AG04450 (cell line): ENCODE results near the gene DECR2. TPM values are rescaled to one million over a fixed set of nuclear protein-coding genes. Genes with fewer than 3 reads are reported as not detected.

Source experiments
- CTCF ChIA-PET: fragments of 300-600, 350-600 bp; formaldehyde crosslinking; extraction: SDS; loops from one replicate; lab custom pipeline; 2022; ENCODE audit warnings: antibody characterized with exemption, inconsistent platforms; lab: Charles Lee
- POLR2A ChIA-PET: fragments of 350-600 bp; formaldehyde crosslinking; extraction: SDS; loops from one replicate; lab custom pipeline; 2021; ENCODE audit warnings: antibody characterized with exemption, inconsistent platforms; lab: Yijun Ruan, JAX
- DNase-seq: peaks from one replicate; pipeline ENCODE4 v3.0.0-alpha.2; 2011; ENCODE audit warnings: low read depth, low spot score
- H3K27ac ChIP-seq: one replicate; pipeline ENCODE4 v1.5.1; 2012; ENCODE audit warnings: low read depth, low read length, control low read depth
- H3K27me3 ChIP-seq: one replicate; pipeline ENCODE4 v1.6.0; 2012; ENCODE audit warnings: low read length; ENCODE audit not compliant: control insufficient read depth, insufficient read depth
- H3K4me3 ChIP-seq: 2 replicates; pipeline ENCODE4 v1.5.1; 2011; ENCODE audit warnings: mild to moderate bottlenecking, low read depth, low read length, control low read depth
- H3K9me3 ChIP-seq: 2 replicates; pipeline ENCODE4 v1.5.1; 2012; ENCODE audit warnings: low read length; ENCODE audit not compliant: control insufficient read depth, insufficient read depth
- polyA plus RNA-seq: library from polyadenylated mRNA; depleted of rRNA; stranded (reverse); fragments of >200 nt; gene quantifications from 2 replicates; pipeline ENCODE4 v1.2.3, GENCODE V29; 2011
- TF ChIP-seq, protein P1 (sequence below): IDR thresholded peaks from 2 replicates; pipeline ENCODE4 v1.5.1; 2011; ENCODE audit warnings: low read depth, low read length, control low read depth, inconsistent platforms

DECR2 gene
- polyA plus RNA-seq, 1 experiment: 11.6 TPM

DNA sequence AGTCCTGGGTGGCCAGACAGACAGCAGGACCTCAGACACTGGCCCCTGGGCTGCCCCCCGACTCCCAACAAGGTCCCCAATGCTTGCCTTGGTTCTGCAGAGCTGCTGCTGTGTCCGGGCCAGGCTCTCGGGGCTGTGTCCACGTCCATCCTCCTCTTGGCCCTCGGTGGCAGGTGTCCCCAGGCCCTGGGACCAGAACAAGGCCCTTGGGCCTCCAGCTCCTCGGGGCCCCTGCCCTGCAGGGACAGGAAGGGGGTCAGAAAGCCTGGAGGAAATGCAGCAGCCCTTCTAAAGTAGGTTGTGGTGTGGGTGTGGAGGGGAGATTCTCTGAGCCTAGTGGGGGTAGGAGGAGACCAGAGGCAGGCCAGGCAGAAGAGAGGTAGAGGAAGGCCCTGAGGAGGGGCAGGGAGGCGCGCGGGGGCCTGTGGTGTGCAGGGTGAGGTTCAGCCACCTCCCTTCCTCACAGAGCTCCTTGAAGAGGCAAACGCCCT, 46.7 kb upstream of the DECR2 start:
- no peaks in the 10 kb centered on the region for H3K27me3 ChIP-seq
- TF ChIP-seq, protein P1, sequence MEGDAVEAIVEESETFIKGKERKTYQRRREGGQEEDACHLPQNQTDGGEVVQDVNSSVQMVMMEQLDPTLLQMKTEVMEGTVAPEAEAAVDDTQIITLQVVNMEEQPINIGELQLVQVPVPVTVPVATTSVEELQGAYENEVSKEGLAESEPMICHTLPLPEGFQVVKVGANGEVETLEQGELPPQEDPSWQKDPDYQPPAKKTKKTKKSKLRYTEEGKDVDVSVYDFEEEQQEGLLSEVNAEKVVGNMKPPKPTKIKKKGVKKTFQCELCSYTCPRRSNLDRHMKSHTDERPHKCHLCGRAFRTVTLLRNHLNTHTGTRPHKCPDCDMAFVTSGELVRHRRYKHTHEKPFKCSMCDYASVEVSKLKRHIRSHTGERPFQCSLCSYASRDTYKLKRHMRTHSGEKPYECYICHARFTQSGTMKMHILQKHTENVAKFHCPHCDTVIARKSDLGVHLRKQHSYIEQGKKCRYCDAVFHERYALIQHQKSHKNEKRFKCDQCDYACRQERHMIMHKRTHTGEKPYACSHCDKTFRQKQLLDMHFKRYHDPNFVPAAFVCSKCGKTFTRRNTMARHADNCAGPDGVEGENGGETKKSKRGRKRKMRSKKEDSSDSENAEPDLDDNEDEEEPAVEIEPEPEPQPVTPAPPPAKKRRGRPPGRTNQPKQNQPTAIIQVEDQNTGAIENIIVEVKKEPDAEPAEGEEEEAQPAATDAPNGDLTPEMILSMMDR: no peak
- H3K9me3 ChIP-seq: no peaks in the 10 kb centered on the region; the same call in 1 of the 2 replicates
- H3K4me3 ChIP-seq: no peak overlapping the region
- CTCF ChIA-PET: no interaction called here
- no peak overlapping the region for H3K27ac ChIP-seq
- no peak for DNase-seq
- POLR2A ChIA-PET: no interaction called here

DNA sequence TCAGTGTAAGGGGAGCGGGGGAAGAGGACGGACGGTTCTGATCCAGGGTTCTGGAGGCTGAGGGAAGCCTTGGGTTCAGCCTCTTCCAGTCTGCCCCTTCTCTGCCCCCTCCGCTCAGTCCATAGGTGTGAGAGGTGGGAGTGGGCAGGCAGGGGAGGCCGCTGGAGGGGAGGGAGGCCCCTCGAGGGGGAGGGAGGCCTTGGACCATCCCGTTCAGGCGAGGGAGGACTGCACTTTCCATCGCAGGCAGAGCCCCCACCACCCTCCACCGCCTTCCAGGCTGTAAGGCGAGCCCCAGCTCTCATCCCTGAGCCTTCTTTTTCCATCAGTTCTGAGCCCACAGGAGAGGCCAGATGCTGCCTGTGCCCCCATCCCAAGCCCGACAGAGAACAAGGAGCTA, 44.9 kb upstream of the DECR2 start:
- Histone ChIP-seq H3K9me3 (no peaks in the 10 kb centered on the region; the same call in 1 of the 2 replicates), H3K4me3 (no peak overlapping the region), H3K27ac (no peak overlapping the region), H3K27me3 (no peaks in the 10 kb centered on the region)
- ChIA-PET POLR2A (no interaction called here), CTCF (interaction anchor here (1.5 kb wide), 1 partner anchor 250 kb away, joined by 3 read pairs; no protein-coding TSS in a partner anchor)
- no peak for DNase-seq
- TF ChIP-seq, protein P1: no peak

DNA sequence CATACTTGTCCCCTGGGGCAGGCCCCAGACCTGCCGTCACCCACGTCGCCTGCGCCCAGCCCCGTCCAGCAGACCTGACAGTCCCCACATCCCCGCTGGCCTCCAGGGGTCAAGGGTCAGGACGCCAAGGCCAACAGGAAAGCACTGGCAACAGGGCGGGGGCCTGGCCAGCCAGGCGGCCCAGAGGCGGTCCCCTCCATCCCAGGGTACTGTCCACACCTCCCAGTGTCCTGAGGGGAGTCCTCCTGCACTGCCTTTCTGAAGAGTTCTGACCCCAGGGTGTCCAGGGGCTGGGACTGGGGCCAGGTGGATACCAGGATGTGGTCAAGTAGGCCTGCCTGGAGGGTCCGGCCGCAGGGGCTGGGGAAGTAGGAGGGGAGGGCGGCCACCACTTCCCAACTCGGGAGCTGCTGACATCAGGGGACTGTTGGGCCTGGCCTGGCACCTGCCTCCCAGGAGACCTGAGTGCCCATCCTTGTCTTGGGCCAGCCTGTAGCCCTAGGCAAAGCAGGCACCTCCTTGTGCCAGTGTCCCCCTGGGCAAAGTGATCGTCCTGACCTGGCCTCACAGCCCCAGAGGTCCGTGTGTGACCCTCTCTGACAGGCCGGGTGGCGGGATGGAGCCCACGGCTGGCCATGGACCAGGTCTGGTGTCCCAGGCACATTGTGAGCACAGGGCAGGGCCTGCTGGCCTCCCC, 42.5 kb upstream of the DECR2 start:
- no peak for DNase-seq
- POLR2A ChIA-PET: no interaction called here
- no peak overlapping the region for H3K27ac ChIP-seq
- no peaks in the 10 kb centered on the region; the same call in 1 of the 2 replicates for H3K9me3 ChIP-seq
- no peak overlapping the region for H3K4me3 ChIP-seq
- CTCF ChIA-PET: no interaction called here
- TF ChIP-seq, protein P1: no peak
- no peaks in the 10 kb centered on the region for H3K27me3 ChIP-seq

DNA sequence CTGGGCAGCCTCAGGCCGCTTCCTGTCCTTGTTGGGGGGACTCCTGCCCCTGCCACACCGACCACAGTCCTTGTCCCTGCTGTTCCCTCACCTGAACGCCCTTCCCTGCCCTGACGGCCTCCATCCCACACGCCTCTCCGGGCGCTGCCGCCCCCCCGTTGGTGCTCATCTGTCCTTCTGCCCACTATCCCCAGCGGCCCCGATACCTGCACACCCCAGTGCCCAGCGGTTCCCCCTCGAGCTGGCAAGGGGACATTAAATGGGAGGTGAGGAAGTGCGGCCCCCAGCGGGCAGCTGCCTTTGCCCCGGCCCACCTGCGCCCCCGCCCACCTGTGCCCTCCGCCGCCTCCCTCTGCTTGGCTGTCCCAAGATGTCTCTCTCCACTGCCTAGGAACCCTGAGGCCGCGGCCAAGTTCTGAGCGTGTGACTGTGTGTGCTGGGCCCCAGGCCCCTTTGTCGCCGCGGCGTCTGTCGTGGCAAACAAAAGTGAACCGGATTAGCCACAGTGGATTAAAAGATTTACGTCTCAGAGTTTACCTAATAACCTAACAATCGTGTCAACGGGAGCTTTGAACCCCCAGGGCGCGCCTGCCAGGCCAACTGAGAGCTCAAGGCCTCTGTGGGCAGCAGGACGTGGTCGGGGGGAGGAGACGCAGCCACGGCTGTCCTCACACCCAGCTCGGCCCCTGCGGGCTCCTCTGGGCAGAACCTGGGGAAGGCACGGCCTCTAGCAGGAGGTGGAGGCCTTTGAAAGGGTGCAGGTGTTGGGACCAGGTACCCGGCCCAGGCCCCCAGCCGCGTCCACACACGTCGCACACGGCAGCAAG, 41.6 kb upstream of the DECR2 start:
- no peak overlapping the region for H3K27ac ChIP-seq
- no peak for DNase-seq
- CTCF ChIA-PET: no interaction called here
- POLR2A ChIA-PET: no interaction called here
- no peaks in the 10 kb centered on the region for H3K27me3 ChIP-seq
- no peaks in the 10 kb centered on the region; the same call in 1 of the 2 replicates for H3K9me3 ChIP-seq
- no peak overlapping the region for H3K4me3 ChIP-seq
- TF ChIP-seq, protein P1: no peak
